CD4-positive, alpha-beta T cell treated with Interleukin-17A for 4 hours (primary cell): ENCODE data around the gene KRT80.

Experiments used
- DNase-seq: peaks from one replicate; pipeline ENCODE4 v3.0.0-alpha.2; 2020; ENCODE audit warnings: mixed read lengths

Gene KRT80

DNA sequence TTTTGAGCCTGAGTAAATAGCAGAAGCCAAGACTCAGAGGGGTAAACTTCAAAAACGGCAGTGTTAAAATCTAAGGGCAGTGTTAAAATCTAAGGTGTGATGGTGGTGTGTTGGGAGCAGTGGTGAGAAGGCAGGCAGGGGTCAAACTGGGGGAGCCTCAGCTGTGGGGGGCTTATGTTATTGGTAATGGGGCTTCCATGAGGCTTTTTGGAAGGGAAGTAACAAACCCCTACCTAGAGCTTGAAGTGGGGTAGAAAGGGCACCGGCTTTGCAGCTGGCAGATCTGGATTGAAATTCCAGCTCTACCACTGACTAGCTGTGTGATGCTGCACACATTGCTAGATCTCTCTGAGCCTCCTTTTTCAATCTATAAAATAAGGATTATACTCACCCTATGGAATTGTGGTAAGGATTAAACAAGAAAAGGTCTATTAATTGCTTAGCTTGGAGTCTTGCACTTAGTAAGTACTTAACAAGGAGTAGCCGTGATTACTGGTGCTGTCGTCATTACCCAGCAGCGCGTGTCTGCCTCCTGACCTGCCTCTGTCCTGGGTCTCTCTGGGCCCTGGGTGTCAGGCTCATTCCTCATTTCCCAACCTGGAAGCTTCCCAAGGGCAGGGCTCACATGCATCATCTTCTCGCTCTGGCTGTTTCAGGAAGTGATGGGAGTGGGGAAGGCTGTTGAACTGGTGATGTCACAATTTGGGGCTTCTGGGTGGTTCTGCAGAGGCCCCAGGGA, 18.5 kb upstream of the KRT80 start:
- no peak for DNase-seq

DNA sequence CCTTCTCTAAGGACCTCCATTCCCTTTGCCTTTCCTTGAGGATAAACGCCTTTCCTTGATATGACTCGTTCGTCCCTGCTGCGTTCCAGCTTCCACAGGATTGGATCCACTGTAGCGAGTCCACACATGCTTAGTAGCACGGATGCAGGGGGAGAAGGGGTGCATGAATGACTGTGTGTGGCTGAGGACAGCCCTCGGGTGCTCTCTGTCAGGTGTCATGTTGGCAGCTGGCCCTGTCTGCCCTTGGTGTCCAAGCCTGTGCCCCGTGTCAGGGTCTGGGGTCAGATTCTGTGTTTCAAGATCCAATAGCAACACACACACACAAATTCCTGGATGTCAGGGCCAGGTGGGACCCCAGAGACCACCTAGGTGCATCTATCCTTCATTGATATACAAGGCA, 17.5 kb upstream of the KRT80 start:
- DNase-seq: no peak

DNA sequence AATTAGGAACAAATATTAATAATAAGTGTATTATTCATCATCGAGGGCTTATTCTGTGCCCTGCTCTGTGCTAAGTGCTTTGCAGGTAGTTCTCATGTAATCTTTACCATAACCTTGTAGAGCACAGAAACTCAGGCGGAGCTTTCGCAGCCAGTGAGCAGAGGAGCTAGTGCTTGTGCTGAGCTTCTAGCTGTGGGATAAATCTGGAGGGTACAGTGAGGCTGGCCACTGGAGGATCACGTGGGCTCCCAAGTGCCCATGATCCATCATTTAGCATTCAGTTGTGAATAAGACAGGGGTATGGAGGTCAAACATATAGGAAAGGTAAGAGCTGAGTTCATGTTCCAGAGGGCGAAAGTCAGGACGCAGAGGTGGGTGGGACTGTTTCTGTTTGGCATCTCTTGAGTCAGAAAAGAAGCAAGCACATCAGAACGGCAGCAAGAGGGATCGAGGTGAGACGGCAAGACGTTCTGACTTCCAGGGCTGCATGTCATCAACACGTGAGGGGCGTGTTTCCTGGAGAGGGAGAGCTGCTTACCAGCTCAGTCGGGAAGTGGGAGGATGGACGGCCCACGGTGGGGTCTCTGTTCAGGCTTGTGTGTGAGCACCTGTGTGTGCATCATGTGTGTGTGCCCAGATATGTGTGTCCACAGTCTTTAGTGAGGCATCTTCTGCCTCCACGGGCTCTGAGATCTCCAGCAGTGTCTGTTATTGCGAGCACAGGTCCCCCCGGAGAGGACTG, 16.8 kb upstream of the KRT80 start:
- no peak for DNase-seq

DNA sequence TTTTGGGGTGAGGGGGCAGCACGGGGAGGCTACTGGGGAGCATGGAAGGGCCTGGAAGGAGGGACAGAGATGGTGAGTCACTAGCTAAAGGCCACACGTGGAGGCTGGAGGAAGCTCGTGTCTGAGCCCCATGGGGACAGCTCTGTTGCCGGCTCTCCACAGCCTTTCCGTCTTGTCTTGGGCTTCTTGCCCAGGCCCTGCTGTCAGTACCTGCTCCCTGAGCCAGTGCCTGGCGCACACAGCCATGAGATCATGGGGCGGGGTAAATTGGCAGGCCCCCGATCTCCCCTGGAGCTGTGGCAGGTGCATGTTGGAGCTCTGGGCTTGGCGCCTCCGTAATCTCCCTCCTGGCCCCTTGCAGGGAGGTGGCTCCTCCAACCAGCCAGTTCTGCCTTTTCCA, 16.1 kb upstream of the KRT80 start:
- no peak for DNase-seq

DNA sequence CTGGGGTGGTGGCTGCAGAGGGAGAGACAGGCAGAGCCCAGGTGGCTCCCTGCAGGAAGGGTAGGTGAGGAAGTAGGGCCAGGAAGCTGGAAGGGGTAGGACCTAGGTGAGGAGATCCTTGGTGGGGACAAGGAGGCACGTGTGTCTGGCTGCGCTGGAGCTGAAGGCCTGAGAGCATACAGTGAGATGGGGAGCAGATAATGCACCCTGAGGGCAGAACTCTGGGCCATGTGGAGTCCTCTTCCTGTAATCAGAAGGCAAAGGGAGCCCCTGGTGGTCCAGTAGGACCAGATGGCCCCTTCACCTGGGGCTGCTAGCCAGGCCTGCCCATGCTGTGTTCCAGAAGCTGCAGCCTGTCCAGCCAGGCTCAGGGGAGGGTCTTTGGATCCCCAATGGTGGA, 15.3 kb upstream of the KRT80 start:
- no peak for DNase-seq

DNA sequence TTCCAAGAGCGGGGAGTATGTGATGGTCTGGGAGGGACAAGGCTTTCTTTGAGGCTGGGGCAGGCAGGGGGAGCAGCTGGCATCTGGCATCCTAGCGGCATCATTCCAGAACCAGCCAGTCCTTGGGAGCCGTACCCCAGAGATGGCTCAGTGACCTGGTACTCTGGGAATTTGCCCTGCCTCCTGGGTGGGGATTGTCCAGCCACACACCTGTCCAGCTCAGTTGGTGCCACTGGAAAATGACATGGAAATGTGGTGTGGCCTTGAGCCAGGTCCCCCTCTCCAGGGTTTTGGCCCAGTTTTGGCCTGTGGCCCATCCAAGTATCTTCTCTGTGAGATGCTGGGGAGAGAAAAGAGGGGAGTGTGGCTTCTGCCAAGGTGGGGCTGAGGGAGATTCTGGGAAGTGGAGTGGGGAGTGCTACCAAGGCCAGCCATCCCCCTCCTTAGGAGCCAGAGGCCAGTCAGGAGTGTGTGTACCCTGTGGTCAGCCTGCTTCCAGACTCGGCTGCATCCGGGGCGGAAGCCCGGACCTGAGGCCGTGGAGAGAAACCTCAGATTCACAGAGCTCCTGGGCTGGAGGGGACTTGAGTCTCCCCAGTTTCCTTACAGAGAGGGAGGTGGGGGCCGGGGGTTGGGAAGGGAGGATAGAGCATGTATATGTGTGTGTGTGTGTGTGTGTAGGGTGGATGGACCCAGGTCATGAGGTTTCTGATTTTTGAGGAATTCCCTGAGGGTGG, 14.7 kb upstream of the KRT80 start:
- DNase-seq: no peak

DNA sequence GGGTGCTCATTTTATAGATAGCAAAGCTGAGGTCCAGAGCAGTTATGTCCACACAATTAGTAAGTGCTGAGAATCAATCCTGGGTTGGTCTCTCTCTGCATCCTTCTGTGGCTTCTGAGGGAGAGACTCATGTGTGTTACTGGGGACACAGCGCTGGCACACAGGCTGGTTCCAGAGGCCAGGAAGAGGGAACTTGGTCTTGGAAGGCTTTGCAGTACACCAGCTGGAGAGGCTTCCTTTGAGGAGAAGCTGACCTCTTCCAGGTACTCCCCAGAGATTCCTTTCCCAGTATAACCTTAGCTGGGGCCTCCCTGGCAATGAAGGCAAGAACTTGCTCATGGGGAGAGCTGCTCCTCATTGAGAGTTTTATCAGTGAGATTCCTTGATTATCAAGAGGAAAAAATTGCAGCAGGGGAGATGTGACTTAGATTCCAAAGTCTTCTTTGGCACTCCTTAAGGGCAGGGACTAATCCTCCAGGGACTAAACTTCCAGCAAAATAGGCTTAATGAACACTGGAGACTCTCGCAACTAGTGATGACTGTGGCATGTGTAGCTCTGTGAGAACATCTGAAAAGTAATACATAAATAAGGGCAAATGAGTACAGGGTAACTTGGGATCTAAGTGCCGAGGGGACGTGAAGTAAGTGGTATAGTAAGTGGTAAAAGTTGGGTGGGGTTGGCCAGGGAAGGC, 13.9 kb upstream of the KRT80 start:
- DNase-seq: no peak

DNA sequence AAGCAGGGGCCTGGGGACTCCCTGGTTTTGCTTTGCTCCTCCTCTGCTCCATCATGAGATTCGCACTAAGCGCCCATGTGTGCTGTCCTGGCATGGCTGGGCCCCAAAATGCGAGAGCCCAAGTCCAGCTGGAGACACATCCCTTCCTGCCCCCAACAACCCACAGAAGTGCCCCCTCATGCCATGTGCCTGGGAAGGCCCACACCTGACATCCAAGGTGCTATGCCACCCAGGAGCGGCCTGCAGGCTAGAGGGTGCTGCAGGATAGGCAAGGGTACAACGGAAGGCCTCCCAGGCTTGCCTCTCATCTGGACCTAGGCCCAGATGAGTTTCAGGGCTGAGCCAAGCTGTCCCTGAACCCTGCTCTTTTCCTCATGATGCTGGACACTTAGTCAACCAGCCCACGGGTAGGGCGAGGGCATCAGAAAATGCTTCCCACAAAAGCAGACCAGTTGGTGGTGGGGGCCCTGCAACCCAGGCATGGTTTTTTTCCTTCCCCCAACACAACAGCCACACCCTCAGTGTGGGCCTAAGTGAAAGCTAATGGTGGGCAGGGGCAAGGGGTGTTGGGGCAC, 13.2 kb upstream of the KRT80 start:
- DNase-seq: no peak

DNA sequence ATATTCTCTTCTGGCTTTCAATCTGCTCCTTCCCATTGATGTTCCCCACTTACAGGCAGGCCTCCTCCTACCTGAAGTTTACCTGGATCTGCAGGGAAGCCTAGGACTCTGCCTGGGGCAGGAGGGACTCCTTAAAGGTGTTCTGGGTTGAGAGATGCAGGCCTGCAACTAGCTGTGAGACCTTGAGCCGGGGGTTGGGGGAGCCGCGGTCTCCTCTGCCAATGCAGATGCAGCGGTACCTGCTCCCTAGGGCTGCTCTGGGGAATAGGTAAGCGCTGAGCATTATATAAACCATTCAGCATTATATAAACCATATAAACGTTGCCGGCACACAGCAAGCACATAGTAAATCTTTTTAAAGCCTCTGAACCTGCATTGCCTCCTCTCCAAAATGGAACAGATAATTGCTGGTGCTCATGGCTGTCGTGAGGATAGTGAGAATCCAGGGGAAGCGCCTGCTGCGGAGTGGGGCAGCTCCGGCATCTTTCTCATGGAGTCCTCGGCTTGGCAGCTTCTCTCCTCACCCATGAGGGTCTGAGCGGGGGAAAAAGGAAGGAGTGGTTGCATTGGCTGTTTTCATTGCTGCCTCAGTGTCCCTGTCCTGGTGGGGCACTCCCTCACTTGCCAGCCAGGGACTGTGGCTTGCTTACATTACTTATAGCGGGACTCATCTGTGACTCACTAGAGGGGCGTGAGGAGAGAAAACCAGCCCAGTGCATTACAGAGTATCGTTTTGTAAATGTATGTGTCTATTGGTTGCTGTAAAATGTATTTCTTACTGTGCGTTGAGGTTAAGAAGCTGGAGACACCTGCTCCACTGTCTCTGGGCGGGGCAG, 12.5 kb upstream of the KRT80 start:
- no peak for DNase-seq

DNA sequence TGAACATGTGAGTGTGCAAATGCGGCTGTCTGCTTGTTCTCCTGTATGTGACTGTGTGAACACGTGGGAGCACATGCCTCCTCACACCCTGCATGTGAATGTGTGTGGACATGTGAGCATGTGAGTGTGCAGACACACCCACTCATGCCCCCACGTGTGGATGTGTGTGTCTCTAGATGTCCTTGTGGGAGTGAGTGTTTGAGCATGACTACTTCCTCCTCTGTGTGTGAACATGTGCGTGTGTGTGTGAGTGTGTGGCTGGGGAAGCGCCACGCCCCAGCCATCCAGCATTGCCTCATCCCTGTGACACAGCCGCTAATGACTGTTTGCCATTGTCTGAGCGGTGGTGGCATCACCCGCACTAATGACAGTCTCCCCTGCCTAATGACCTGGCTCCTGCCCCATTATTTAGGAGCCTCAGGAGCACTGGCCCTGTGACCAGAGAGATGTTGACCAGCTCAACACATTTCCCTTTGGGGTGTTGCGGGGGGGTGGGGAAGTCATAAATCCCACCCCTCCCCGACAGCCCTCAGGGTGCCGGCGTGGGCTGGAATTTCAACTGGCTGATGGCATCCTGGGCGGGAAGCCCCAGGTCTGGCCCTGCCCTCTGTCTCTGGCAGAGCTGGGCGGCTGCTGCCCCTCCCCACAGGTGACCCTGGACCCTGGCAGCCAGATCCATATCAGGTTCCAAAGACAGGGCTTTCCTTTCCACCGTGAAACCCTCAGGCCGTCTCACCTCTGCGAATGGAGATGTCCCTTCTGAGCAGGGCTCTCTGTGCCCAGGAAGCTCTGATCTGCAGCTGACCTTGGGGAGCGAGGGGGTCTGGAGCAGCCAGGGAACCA, 11.5 kb upstream of the KRT80 start:
- DNase-seq: no peak

DNA sequence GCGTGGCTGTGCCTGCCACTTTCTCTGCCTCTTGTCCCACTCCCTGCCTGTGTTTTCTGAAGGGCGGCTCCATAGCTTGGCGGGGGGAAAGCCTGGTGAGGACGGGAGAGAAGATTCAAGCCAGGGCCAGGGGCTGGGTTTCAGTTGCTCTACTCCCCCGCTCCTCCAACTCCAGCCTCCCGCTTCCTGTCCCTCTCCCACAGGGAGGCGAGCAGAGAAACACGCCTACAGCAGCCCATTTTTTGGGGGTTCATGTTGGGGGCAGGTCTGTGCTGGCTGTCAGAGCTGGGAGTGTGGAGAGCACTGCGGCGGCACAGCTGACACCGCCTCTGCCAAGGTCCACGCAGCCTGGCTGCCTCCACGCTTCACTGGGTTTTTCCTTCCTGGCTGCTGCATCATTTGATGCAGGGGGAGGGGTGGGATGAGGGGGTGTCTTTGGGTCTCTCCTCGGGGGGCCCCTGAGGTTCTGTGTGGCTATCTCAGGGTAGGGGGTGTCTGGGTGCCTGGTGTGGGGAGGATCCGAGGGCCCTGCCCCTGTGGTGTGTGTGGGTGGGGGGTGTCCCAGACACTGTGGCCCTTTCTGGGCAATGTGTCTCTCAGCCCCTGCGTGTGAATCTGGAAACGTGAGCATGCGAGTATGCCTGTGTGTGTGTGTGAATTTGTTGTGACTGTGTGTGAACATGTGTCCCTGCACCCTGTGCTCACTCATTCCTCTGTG, 10.7 kb upstream of the KRT80 start:
- no peak for DNase-seq

DNA sequence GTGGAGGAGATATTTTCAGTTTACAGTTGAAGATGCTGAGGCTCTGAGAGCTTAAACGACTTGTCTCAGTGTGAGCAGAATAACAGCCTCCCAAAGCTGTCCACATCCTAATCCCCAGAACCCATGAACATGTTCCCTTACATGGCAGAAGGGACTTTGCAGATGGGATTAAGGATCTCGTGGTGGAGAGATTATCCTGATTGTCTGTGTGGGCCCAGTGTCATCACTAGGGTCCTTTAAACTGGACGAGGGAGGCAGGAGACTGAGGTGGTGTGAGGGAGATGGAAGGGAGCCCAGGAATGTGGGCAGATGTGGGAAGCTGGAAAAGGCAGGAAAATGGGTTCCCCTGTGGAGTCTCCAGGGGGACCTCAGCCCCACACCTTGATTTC, 9.6 kb upstream of the KRT80 start:
- no peak for DNase-seq

DNA sequence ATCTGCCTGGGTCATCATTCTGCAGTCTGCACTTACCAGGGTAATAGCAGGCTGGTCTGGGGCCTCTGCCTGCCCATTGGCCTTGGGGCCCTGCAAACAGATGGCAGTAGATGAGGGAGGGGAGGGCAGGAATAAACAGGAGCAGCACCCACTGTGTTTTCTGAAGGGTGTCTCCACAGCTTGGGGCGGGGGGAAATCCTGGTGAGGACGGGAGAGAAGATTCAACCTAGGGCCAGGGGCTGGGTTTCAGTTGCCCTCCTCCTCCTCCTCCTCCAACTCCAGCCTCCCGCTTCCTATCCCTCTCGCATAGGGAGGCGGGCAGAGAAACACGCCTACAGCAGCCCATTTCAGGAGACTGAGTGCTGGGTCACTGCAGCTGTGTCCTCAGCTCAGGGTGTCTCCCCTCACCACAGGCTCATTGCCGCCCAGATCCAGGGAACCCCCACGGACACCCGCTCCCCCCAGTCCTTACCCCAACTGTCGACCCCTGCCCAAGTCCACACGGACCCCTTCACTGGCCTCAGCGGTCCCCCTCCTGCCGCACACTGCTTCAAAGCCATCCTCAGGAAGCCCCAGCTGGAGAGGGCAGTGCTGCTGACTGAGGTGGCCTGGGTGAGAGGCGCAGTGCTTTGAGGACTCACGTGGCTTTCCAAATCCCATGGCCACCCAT, 9.1 kb upstream of the KRT80 start:
- DNase-seq: no peak

DNA sequence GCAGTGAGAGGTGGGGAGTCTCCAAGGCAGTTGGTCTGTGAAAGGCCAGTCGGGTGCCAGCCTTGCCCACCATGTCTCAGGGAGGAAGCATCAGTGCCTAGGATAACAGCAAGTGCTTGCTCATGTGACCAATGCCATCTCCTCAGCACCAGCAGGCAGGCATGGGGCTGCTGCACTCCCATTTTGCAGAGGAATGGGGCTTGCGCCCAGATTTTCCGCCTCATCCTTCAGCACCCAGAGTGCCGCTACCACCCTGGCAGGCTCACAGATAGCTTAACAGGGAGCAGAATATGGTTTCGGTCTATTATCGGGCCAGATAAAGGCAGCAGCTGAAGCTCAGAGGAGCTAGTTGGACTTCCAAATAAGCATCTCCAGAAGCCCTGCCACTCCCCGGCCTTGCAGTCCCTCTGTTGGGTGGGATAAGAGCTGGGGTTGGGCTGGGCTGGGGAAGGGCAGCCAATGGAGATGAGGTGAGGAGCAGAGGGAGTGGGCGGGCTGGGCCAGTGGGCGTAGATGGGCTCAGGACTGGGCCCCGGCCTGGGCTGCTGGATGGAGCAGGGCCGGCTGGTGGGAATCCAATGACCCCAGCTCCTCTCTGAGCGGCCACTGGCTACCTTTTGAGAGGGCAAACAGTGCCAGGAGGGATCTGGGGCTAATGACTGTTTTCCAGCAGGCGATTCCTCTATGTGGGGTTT, 8.4 kb upstream of the KRT80 start:
- no peak for DNase-seq

DNA sequence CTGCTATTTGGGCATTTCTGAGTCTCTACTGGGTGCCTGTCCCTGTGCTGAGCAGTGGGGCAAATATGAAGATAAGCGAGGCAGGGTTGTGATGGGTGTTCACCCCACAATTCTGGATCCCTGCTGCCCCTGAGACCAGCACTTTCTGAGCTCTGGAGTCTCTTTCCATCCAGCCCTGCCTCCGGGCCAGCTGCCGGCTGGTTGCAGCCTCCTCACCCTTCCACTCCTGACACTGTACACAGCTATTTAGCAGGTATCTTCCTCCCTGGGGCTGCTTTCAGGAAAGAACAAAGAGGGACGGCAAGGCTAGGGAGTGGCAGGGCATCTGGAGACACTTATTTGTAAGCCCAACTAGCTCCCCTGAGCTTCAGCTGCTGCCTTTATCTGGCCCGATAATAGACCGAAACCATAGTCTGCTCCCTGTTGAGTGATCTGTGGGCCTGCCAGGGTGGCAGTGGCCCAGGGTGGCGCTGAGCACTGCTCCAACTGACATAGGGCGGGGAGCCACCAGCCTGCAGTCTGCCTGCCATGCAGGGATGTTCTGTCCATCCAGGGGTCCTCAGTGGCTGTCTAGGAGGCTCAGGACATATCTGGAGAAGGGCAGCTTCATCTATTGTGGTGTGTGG, 7.6 kb upstream of the KRT80 start:
- DNase-seq: no peak

DNA sequence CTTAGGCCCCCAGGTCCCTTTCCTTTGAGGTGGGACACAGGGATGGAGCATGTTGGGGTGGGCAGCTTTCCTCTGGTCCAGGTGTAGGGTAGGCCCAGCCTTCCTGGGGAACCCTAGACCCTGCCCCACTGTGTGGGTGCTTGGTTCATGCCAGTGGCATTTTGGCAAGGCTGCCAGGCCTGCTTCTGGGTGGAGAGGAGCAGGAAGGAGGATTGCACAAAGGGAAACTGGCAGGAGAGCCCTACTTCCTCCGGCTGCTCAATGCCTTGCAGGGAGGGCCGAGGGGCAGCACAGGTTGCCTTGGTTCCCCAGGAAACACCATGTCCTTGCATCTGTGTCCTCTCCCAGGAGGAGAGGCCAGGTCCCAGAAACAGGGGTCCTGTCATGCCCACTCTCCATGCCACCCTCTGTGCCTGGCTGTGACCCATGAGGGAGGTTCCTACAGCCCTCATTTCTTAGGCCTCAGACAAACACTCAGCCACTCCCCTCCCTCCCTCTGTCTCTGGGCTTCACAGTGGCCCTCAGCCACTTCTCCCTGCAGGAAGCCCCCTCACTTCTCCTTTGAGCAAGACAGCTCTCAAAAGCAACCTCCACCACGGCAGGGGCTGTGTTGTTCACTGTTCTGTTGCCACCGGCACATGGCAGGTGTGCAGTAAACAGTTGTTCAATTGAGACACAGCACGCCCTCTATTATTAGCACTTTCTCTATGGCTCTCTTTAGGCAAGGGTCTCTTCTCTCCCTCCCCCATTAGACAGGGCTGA, 6.8 kb upstream of the KRT80 start:
- DNase-seq: no peak

DNA sequence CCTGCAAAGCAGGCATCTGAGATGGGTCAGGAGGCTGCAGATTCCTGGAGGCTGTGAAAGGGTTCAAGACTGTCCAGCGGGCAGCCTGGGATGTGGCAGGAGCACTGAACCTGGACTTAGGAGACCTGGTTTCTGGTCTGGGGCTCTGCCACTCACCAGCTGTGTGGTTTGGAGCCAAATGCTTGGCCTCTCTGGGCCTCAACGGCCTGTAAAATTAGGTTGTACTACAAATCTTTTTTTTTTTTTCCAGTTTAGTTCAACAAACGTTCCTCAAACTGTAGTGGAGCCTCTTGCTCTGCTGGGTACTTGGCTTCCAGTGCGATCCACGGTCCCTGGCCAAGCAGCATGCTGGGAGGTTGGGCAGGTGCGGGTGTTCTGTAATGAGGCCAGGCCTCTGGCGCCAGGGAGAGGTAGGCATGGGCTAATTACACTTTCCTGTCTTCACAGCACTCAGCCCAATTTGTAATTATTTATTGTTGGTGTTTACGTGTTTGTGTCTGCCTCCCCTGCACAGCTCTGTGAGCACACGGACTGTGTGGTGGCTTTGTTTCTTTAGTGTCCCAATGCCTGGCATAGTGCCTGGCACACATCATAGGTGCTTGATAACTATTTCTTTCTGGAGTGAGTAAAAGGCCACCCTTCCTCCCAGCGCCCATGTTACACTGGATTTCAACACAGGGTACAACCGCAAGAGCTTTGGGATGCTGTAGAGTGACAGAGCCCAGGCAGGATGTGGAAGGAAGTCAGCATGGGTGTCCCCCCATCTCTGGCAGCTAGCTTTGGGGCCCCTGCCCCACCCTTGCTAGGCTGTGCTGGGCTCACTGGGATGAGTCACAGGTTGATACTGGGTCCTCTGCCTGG, 5.8 kb upstream of the KRT80 start:
- DNase-seq: no peak
